Naive thymus-derived CD8-positive, alpha-beta T cell (primary cell): ENCODE measurements around the gene MCAM. TPM values are rescaled to one million over a fixed set of nuclear protein-coding genes. Genes with fewer than 3 reads are reported as not detected.

Experiments used
- ATAC-seq, 2 donors: fragments of 150-1000 bp; cut with Tn5 transposase in 1 of 2; sonication (Bioruptor Pico), chemical (Tn5 transposase) in 1 of 2; 1 replicate in 1 of 2; 2 replicates in 1 of 2; pipeline ENCODE4 v1.10.0; 2021; ENCODE audit warnings: mild to moderate bottlenecking in 2 of 2, moderate library complexity in 2 of 2
- POLR2A ChIA-PET: fragments of 350-600 bp; sonication (Branson Sonifier 250); formaldehyde crosslinking; loops from one replicate; lab custom pipeline; 2021; ENCODE audit warnings: antibody characterized with exemption; lab: Charles Lee
- DNase-seq, 10 donors: peaks; one replicate each; pipeline versions ENCODE4 v3.0.0 to v3.0.0-alpha.2; 2020 to 2022
- H3K27ac Mint-ChIP-seq, 10 donors: one replicate each; pipeline ENCODE4 v1.8.0; 2020 to 2022; ENCODE audit warnings: mild to moderate bottlenecking in 10 of 10, mixed read lengths in 10 of 10, moderate library complexity in 4 of 10, inconsistent platforms in 1 of 10
- H3K27me3 Mint-ChIP-seq, 5 donors: one replicate each; pipeline ENCODE4 v1.8.0; 2021 to 2022; ENCODE audit warnings: mixed read lengths in 5 of 5
- H3K36me3 Mint-ChIP-seq, 3 donors: one replicate each; pipeline ENCODE4 v1.8.0; 2020 to 2022; ENCODE audit warnings: mixed read lengths in 3 of 3, mild to moderate bottlenecking in 2 of 3, inconsistent platforms in 1 of 3
- H3K4me1 Mint-ChIP-seq, 4 donors: one replicate each; pipeline ENCODE4 v1.8.0; 2021 to 2022; ENCODE audit warnings: mixed read lengths in 4 of 4
- H3K4me3 Mint-ChIP-seq, 10 donors: one replicate each; pipeline ENCODE4 v1.8.0; 2020 to 2022; ENCODE audit warnings: mild to moderate bottlenecking in 10 of 10, mixed read lengths in 10 of 10, moderate library complexity in 6 of 10, inconsistent platforms in 1 of 10
- H3K9me3 Mint-ChIP-seq, 9 donors: one replicate each; pipeline ENCODE4 v1.8.0; 2020 to 2022; ENCODE audit warnings: mixed read lengths in 9 of 9, mild to moderate bottlenecking in 3 of 9, inconsistent platforms in 1 of 9, moderate library complexity in 1 of 9
- polyA plus RNA-seq, 3 donors: library from polyadenylated mRNA; unstranded; fragments of 300-500 nt; fragmentation: Illumina TruSeq; gene quantifications; one replicate each; pipeline ENCODE4 v1.2.3, GENCODE V29; 2021
- total RNA-seq, 8 experiments: library from RNA in 2 of 8; stranded (reverse) in 2 of 8; gene quantifications; one replicate each; pipeline ENCODE4 v1.2.3 and lab custom pipeline; 2021 to 2026

Gene MCAM
- total and polyA plus RNA-seq, 5 experiments from 2014 or later: 0.33 to 1.2 (median 0.55) TPM

DNA sequence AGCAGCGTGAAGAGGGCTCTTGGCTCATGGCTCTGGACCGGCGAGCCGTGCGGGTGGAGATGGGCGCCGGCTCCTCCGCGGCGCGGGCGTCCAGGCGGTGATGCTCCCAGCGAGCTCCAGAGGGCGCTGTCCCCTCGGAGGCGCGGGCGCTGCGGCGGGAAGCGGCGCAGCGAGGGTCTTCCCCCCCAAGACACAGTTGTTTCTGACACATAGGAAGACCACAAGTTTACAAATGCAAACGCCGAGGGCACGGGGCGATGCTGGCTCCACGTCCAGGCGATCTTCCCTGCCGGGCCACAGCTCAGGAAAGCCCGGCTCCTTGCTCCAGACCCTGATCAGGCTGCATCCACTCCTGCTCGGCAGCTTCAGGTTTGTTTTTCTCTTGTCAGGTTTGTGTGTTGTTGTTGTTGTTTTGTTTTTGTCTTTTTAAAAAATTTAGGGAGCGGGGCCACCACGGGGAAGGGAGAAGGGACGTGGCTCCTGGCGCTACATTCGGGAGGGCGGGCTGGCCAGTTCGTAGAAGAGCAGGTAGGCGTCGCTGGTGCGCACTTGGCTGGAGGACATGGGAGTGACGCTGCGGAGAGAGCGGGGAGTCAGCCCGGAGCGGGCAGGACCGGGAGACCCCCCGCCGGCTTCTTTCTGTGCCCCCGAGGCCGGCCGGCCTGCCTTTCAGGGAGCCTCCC lies 39.6 kb upstream of the MCAM start:
- Mint-ChIP-seq H3K9me3 (no peaks in the 10 kb centered on the region), H3K27ac (peak overlapping the region in 8 of 10 donors; percentile 71 to 95 (median 90)), H3K36me3 (no peaks in the 10 kb centered on the region), H3K4me1 (peaks cover 4 to 13% (median 7%) of the 10 kb centered on the region in 4 donors), H3K4me3 (peak overlapping the region; percentile 86 to 96 (median 93)), H3K27me3 (peaks cover 9 to 39% (median 21%) of the 10 kb centered on the region in 5 donors)
- peak; percentile 55 to 83 (median 70) for DNase-seq
- POLR2A ChIA-PET: interaction anchor here (0.6 to 1.5 kb wide), 3 partner anchors 8 to 25 kb away, joined by 3 to 9 read pairs (median 3); partner anchors contain the start of gene USP2
- peak; percentile 94 to 96 for ATAC-seq

DNA sequence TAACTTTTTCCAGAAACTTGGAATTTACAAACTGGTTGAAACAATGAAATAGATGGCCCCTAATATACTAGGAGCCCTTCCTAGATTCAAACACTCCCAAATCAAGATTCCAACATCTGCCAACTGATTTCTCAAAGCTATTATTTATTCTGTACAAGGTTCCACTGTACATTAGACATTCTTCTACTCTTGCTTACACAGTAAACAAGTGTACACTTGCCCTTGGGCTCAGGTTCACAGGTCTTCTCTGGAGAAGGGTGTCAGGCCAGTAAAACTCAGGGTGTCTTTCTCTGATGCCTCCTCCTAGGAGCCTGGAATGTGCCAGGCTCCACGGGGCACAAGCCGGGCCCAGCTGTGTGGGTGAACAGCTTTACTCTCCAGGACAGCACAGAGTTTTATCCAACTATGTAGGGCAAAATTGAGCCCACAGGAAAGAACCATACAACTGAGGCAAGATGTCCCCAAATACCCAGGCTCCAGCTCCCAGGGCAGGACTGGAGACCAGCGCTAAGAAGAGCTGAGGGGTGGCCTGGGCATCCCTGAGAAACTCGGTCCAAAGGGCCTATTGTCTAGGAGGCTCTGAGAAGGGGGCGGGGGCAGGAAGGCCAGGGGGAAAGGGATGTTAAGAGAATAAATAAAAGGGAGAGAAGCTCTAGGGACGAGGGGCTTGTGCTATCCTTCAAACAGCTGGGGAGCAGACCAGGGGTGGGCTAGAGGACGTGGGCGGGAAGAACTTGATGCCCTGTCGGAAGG lies 38.3 kb upstream of the MCAM start:
- POLR2A ChIA-PET: interaction anchor here (1.3 to 1.5 kb wide), 2 partner anchors 23 to 26 kb away, joined by 3 to 9 read pairs; partner anchors contain the start of gene USP2

DNA sequence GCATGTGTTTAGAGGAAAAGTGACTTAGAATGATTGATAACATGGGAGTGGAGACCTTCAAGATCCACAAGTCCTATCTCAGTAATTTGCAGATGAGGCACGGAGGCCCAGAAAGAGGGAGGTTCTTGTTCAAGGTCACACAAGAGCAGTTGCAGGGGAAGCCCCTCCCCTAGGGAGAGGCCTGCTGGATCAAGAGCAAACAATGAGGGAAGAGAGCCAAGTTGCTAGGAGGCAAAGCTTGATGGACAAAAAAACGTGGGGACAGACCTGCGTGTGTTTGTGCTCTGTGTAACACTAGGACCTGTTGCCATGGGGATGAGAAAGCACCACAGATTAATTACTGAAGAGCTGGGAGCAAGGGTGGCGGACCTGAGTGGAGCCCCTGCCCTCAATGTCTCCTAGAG lies 35.9 kb upstream of the MCAM start:
- no peak for DNase-seq
- peaks cover 7 to 13% (median 10%) of the 10 kb centered on the region in 4 donors for H3K4me1 Mint-ChIP-seq
- H3K27ac Mint-ChIP-seq: no peak overlapping the region
- no peaks in the 10 kb centered on the region for H3K36me3 Mint-ChIP-seq
- POLR2A ChIA-PET: no interaction called here
- H3K4me3 Mint-ChIP-seq: no peak overlapping the region
- peaks cover 9 to 36% (median 26%) of the 10 kb centered on the region in 5 donors for H3K27me3 Mint-ChIP-seq
- no peaks in the 10 kb centered on the region for H3K9me3 Mint-ChIP-seq
- no peak for ATAC-seq

More for the DNA sequence above, 38.3 kb upstream of the MCAM start:
- Mint-ChIP-seq H3K27ac (peak overlapping the region in 3 of 10 donors; percentile 15 to 95 (median 16)), H3K27me3 (peaks cover 9 to 41% (median 24%) of the 10 kb centered on the region in 5 donors), H3K4me1 (peaks cover 5 to 13% (median 8%) of the 10 kb centered on the region in 4 donors), H3K4me3 (peak overlapping the region in 9 of 10 donors; percentile 40 to 94 (median 86)), H3K9me3 (no peaks in the 10 kb centered on the region), H3K36me3 (no peaks in the 10 kb centered on the region)
- no peak for ATAC-seq
- peak in 1 of 10 donors; percentile 57 for DNase-seq

DNA sequence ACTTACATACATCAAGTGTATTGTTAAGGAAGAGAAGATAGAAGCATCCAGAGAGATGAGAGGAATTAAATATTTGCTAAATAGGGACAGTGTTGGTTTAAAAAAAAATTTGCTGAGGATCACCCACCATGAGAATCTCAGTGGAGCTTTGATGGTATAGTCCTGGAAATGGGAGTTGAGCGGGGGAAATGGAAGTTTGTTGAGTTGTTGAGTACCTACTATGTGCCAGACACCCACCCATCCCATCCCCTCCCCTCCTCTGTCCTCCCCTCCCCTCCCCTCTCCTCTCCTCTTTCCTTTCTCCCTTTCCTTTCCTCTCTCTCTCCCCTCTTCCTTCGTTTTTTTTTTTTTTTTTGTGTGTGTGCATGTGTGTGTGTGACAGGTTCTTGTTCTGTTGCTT lies 34.3 kb upstream of the MCAM start:
- Mint-ChIP-seq H3K27me3 (peaks cover 9 to 42% (median 30%) of the 10 kb centered on the region in 5 donors), H3K9me3 (no peaks in the 10 kb centered on the region), H3K36me3 (no peaks in the 10 kb centered on the region), H3K27ac (peak overlapping the region in 1 of 10 donors; percentile 48), H3K4me1 (peaks cover 3 to 8% (median 6%) of the 10 kb centered on the region in 4 donors), H3K4me3 (peak overlapping the region in 1 of 10 donors; percentile 11)
- POLR2A ChIA-PET: no interaction called here
- no peak for ATAC-seq
- no peak for DNase-seq

DNA sequence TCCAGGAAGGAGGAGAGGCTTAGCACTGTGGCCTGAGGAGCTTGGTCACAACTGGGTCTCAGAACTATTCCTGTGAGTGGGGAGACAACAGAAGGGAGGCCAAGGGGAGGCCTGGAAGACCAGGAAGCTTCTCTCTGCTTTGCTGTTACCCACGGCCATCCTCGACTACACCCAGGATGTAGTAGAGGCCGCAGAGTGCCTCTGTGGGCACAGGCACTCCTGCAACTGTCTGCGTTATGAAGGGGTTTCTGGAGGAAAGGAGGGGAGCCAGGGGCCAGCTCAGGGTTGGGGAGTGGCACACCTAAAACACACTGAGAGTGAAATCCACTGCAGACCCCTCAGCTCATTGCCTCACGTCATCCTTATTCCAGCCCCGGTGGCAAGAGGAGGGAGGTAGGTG lies 33.4 kb upstream of the MCAM start:
- no peaks in the 10 kb centered on the region for H3K36me3 Mint-ChIP-seq
- POLR2A ChIA-PET: no interaction called here
- H3K4me3 Mint-ChIP-seq: no peak overlapping the region
- H3K27me3 Mint-ChIP-seq: peaks cover 9 to 42% (median 30%) of the 10 kb centered on the region in 5 donors
- DNase-seq (no peak), ATAC-seq (peak in 1 of 2 donors; percentile 38)
- peak overlapping the region in 5 of 10 donors; percentile 22 to 59 (median 44) for H3K27ac Mint-ChIP-seq
- no peaks in the 10 kb centered on the region for H3K9me3 Mint-ChIP-seq
- H3K4me1 Mint-ChIP-seq: peaks cover 0 to 5% (median 2%) of the 10 kb centered on the region in 4 donors

DNA sequence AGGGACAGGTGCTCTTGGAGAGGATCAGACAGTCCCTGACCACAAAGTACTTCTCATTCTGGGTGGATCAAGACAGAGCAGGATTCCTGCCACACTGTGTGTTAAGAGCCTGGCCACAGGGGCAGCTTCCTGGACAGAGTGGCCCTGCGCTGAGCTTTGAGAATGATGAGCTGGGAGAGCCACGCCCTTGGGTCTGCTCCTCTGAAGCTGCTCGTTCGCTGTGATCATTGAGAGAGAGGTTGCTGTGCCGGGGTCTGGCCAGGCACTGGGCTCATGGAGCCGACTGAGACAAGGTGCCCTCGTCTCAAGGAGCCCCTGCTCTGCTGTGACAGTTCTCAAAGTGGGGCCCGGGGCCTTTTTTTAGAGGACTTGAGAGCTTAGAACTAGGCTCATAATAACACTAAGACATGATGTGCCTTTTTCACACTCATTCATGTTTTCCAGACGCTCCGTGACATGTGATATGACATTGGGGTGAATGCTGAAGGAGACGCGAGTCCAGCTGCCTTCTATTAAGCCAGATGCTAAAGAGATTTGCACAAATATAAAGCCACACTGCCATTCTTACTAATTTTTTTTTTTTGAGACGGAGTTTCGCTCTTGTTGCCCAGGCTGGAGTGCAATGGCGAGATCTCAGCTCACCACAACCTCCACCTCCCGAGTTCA lies 31.1 kb upstream of the MCAM start:
- H3K4me3 Mint-ChIP-seq: no peak overlapping the region
- H3K27ac Mint-ChIP-seq: peak overlapping the region in 1 of 10 donors; percentile 47
- H3K9me3 Mint-ChIP-seq: no peaks in the 10 kb centered on the region
- POLR2A ChIA-PET: no interaction called here
- no peaks in the 10 kb centered on the region for H3K36me3 Mint-ChIP-seq
- DNase-seq (no peak), ATAC-seq (no peak)
- H3K4me1 Mint-ChIP-seq: peaks cover 0 to 5% (median 2%) of the 10 kb centered on the region in 4 donors
- peaks cover 4 to 46% (median 31%) of the 10 kb centered on the region in 5 donors for H3K27me3 Mint-ChIP-seq

DNA sequence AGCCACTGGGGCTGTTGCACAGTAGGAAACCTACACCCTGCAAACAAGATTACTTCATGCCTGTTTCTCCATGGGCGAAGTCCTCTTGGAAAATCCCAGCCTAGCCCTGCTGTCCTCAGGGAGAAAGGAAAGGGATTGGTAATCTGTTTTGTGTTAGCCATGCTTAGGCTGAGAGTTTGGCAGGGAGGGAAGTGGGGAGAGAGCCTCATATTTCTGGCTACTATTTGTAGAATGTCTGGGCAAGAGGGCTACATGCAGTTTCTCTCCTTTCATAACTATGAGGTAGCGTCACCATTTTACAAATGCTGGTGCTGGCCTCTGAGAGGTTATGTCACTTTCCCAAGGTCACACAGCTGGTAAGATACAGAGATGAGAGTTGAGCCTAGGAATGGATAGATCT lies 30.3 kb upstream of the MCAM start:
- ATAC-seq: no peak
- no peak for DNase-seq
- Mint-ChIP-seq H3K27ac (no peak overlapping the region), H3K4me3 (no peak overlapping the region), H3K4me1 (peaks cover 0 to 5% (median 2%) of the 10 kb centered on the region in 4 donors), H3K36me3 (no peaks in the 10 kb centered on the region), H3K27me3 (peaks cover 0 to 44% (median 30%) of the 10 kb centered on the region in 5 donors), H3K9me3 (no peaks in the 10 kb centered on the region)
- POLR2A ChIA-PET: no interaction called here

DNA sequence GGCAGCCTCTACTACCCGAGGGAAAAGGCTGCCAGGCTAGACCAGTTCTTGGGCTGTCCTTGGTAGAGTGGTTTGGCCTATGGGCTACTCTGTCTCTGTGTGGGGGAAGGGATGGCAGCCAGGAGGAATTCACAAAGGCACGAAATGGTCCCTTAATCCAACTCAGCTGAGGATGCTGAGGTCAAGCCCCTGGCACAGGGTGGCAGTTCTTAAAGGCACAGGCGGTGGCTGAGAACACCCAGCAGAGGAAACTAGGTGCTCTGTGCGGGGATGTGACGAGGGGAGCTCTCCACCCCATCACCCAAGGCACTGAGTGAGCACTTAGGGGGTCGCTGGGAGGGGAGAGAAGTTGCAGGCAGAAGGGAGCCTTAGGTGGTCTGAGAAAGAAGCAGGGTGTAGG lies 29.7 kb upstream of the MCAM start, which contains the start of gene MFRP:
Gene MFRP (minus strand): TSS at position 101 of the 400 bp plus-strand sequence. CDS start 192 bp downstream, outside the sequence.
- peaks cover 0 to 5% (median 2%) of the 10 kb centered on the region in 4 donors for H3K4me1 Mint-ChIP-seq
- no peak within 1 kb of the TSS for H3K4me3 Mint-ChIP-seq
- H3K27ac Mint-ChIP-seq: no peak within 1 kb of the TSS
- peaks cover 0 to 44% (median 25%) of the 10 kb centered on the region in 5 donors for H3K27me3 Mint-ChIP-seq
- H3K9me3 Mint-ChIP-seq: no peaks in the 10 kb centered on the region
- POLR2A ChIA-PET: no interaction called here
- DNase-seq (no peak), ATAC-seq (no peak)
- H3K36me3 Mint-ChIP-seq: no peaks in the 10 kb centered on the region

DNA sequence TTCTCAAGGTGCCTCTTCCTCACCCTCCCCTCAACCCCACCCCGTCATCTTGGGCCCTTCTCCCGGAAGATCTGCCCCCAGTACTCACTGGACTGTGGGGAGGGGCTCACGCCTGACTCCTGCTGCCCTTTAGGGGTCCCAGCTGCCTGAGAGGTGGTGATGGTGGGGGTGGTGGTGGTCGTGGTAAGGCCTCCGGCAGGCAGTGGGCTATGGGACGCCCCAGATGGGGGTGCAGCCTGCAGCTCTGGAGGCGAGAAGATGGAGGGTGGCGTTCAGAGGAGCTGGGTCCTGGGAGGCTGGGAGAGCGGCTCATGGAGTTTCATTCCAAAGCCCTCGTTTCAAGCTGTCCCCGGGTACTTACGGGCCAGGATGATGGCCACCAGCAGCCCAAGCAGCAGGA lies 28.8 kb upstream of the MCAM start:
- POLR2A ChIA-PET: no interaction called here
- peaks cover 8 to 13% (median 9%) of the 10 kb centered on the region in 4 donors for H3K4me1 Mint-ChIP-seq
- H3K27ac Mint-ChIP-seq: no peak overlapping the region
- peaks cover 6 to 44% (median 28%) of the 10 kb centered on the region in 5 donors for H3K27me3 Mint-ChIP-seq
- H3K36me3 Mint-ChIP-seq: no peaks in the 10 kb centered on the region
- DNase-seq (no peak), ATAC-seq (no peak)
- no peak overlapping the region for H3K4me3 Mint-ChIP-seq
- H3K9me3 Mint-ChIP-seq: no peaks in the 10 kb centered on the region

DNA sequence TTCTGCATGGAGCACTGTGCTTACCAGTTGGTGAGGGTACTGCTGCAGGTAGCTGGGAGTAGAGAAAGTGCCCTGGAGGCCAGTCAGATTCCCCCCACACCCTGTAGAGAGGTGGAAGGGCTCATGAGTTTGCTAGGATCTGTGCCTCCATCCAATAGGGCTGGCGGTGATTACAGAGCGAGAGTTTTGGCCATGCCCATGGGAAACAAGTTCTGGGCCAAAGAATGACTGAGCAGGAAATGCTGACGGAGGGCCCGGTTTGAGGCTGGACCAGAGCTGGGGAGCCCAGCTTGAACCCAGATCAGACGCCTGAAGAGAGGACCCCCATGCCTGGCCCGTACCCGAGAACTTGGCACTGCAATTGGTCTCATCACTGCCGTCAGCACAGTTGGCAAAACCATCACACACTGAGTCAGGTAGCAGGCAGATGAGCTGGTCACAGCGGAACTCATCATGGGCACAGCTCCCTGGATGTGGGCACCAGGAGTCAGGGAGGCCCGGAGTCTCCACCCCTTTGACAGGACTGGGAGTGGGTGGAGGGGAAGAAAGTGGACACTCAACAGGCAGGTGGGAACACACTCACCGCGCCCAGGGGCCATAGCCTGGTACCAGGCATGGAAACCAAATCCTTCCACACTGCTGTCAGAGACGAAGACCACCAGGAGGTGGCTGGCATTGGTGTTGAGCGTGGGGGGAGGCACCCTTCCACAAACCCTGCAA lies 27.5 kb upstream of the MCAM start:
- DNase-seq (no peak), ATAC-seq (no peak)
- peaks cover 6 to 47% (median 28%) of the 10 kb centered on the region in 5 donors for H3K27me3 Mint-ChIP-seq
- no peaks in the 10 kb centered on the region for H3K36me3 Mint-ChIP-seq
- no peak overlapping the region for H3K4me3 Mint-ChIP-seq
- H3K4me1 Mint-ChIP-seq: peaks cover 6 to 12% (median 9%) of the 10 kb centered on the region in 4 donors
- H3K9me3 Mint-ChIP-seq: no peaks in the 10 kb centered on the region
- no peak overlapping the region for H3K27ac Mint-ChIP-seq
- POLR2A ChIA-PET: no interaction called here

DNA sequence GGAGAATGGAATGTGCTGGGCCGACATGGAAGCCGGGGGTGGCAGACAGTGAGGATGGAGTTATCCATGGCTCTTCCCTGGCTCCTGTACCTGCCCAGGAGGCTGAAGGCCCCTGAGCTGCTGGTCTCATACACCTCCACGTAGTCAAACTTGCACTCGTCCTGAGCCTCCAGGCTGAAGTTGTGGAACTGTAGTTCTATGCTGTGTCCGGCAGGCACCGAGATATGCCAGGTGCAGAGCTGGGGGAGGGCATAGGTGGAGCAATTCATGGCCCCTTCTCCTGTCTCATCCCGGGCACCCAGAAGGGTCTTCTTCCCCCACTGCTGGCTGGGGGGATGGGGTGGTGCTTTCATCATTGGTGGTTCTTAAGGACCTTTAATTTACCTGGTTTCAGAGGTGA lies 26.8 kb upstream of the MCAM start:
- Mint-ChIP-seq H3K4me1 (peaks cover 8 to 19% (median 14%) of the 10 kb centered on the region in 4 donors), H3K27ac (no peak overlapping the region), H3K4me3 (no peak overlapping the region), H3K27me3 (peaks cover 8 to 55% (median 35%) of the 10 kb centered on the region in 5 donors), H3K36me3 (peaks cover 0 to 3% (median 0%) of the 10 kb centered on the region in 3 donors), H3K9me3 (no peaks in the 10 kb centered on the region)
- ATAC-seq (no peak), DNase-seq (no peak)
- POLR2A ChIA-PET: no interaction called here
